Endothelial cell (in vitro differentiated cells): ENCODE measurements around the gene NUDT9. TPM values are rescaled to one million over a fixed set of nuclear protein-coding genes. Genes with fewer than 3 reads are reported as not detected.
"Not testable (repeated sequence)": the region's sequence is repeated elsewhere in the genome, so short reads cannot be mapped to it uniquely, and the experiment has no call there.

Source experiments
- DNase-seq: peaks from one replicate; pipeline ENCODE4 v3.0.0; 2021; ENCODE audit warnings: low spot score
- H3K27ac Mint-ChIP-seq: one replicate; pipeline ENCODE4 v1.8.0; 2021; ENCODE audit warnings: mixed read lengths, inconsistent platforms; ENCODE audit not compliant: unreplicated experiment
- H3K27me3 Mint-ChIP-seq: one replicate; pipeline ENCODE4 v1.8.0; 2021; ENCODE audit warnings: mild to moderate bottlenecking, moderate library complexity, mixed read lengths, inconsistent platforms; ENCODE audit not compliant: unreplicated experiment
- H3K36me3 Mint-ChIP-seq: one replicate; pipeline ENCODE4 v1.8.0; 2021; ENCODE audit warnings: mild to moderate bottlenecking, low read depth, mixed read lengths, inconsistent platforms; ENCODE audit not compliant: unreplicated experiment
- H3K4me1 Mint-ChIP-seq: one replicate; pipeline ENCODE4 v1.8.0; 2021; ENCODE audit warnings: mild to moderate bottlenecking, mixed read lengths, inconsistent platforms; ENCODE audit not compliant: unreplicated experiment
- H3K4me3 Mint-ChIP-seq: one replicate; pipeline ENCODE4 v1.8.0; 2021; ENCODE audit warnings: mild to moderate bottlenecking, mixed read lengths, inconsistent platforms; ENCODE audit not compliant: unreplicated experiment
- H3K9me3 Mint-ChIP-seq: one replicate; pipeline ENCODE4 v1.8.0; 2021; ENCODE audit warnings: mixed read lengths, inconsistent platforms; ENCODE audit not compliant: unreplicated experiment
- CTCF ChIP-seq: fragments of 200-600 bp; sonication (generic); IDR thresholded peaks from one replicate; pipeline ENCODE4 v1.5.0; 2021; ENCODE audit warnings: antibody characterized with exemption; ENCODE audit not compliant: unreplicated experiment
- total RNA-seq: library from RNA; stranded (reverse); fragmentation: NEBNext Ultra II Directional; extraction: Animal tissue kit (Norgen Biotek cat#: 25700); gene quantifications from one replicate; pipeline ENCODE4 v1.2.1, GENCODE V29; 2021; ENCODE audit not compliant: unreplicated experiment

NUDT9 gene
- total RNA-seq, 1 donor from 2014 or later: 16.6 TPM

GRCh38 chr4:87390891-87391575 is 31.3 kb upstream of the NUDT9 start, which contains the start of gene HSD17B11:
HSD17B11 (minus strand) TSS chr4:87391188; CDS start chr4:87391070, 118 bp downstream.
- no peak for TF ChIP-seq CTCF
- Mint-ChIP-seq H3K27ac (peak within 1 kb of the TSS; percentile 95), H3K36me3 (no peaks in the 10 kb centered on the region), H3K9me3 (no peaks in the 10 kb centered on the region), H3K4me3 (peak within 1 kb of the TSS; percentile 95), H3K4me1 (peaks cover 19% of the 10 kb centered on the region), H3K27me3 (peaks cover 7% of the 10 kb centered on the region)
- peak; percentile 80 for DNase-seq

DNA sequence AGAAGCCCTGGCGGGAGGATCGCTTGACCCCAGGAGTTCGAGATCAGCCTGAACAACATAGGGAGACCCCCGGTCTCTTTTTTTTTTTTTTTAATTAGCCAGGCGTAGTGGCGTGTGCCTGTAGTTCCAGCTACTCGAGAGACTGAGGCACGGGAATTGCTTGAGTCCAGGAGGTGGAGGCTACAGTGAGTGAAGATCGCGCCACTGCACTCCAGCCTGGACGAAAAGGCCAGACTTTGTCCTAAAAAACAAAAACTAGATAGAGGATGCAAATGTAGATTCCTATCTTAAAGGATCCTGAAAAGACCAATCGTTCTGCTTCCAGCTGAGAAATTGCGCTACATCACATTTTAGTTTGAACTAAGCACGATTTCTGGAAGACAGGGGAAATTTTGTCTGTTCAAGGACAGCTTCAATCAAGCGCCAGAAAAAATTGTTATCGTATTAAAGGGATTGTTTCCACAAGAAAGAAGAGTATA is 30.8 kb upstream of the NUDT9 start:
- H3K4me3 Mint-ChIP-seq: peak overlapping the region; percentile 95
- no peaks in the 10 kb centered on the region for H3K9me3 Mint-ChIP-seq
- TF ChIP-seq CTCF: no peak
- H3K27me3 Mint-ChIP-seq: peaks cover 7% of the 10 kb centered on the region
- peaks cover 19% of the 10 kb centered on the region for H3K4me1 Mint-ChIP-seq
- H3K36me3 Mint-ChIP-seq: no peaks in the 10 kb centered on the region
- peak overlapping the region; percentile 95 for H3K27ac Mint-ChIP-seq
- no peak for DNase-seq

GRCh38 chr4:87392183-87392582 is 30.2 kb upstream of the NUDT9 start:
- no peak for TF ChIP-seq CTCF
- Mint-ChIP-seq H3K4me3 (no peak overlapping the region), H3K27me3 (peaks cover 11% of the 10 kb centered on the region), H3K36me3 (no peaks in the 10 kb centered on the region), H3K27ac (no peak overlapping the region), H3K4me1 (peaks cover 19% of the 10 kb centered on the region), H3K9me3 (no peaks in the 10 kb centered on the region)
- no peak for DNase-seq

- not testable (repeated sequence) for DNase-seq, H3K9me3 Mint-ChIP-seq, H3K4me3 Mint-ChIP-seq, H3K27ac Mint-ChIP-seq, H3K27me3 Mint-ChIP-seq, H3K36me3 Mint-ChIP-seq
- peaks cover 11% of the 10 kb centered on the region for H3K4me1 Mint-ChIP-seq
Measured at GRCh38 chr4:87395073-87395472, 27.3 kb upstream of the NUDT9 start.

- H3K27me3 Mint-ChIP-seq, H3K36me3 Mint-ChIP-seq, DNase-seq, H3K27ac Mint-ChIP-seq, H3K4me1 Mint-ChIP-seq, H3K9me3 Mint-ChIP-seq, H3K4me3 Mint-ChIP-seq: not testable (repeated sequence)
Measured at GRCh38 chr4:87395851-87396250, 26.5 kb upstream of the NUDT9 start.

GRCh38 chr4:87399148-87399547 is 23.2 kb upstream of the NUDT9 start:
- no peak for TF ChIP-seq CTCF
- peaks cover 2% of the 10 kb centered on the region for H3K4me1 Mint-ChIP-seq
- no peak overlapping the region for H3K27ac Mint-ChIP-seq
- H3K27me3 Mint-ChIP-seq: peaks cover 4% of the 10 kb centered on the region
- no peak for DNase-seq
- no peak overlapping the region for H3K4me3 Mint-ChIP-seq
- peaks cover 3% of the 10 kb centered on the region for H3K9me3 Mint-ChIP-seq
- H3K36me3 Mint-ChIP-seq: peaks cover 11% of the 10 kb centered on the region
